Cortex of kidney (tissue), 1 donor: ENCODE measurements around the gene LRRC4C.
"Not testable (repeated sequence)": the region's sequence is repeated elsewhere in the genome, so short reads cannot be mapped to it uniquely, and the experiment has no call there.

Experiments
- DNase-seq: peaks from one replicate; lab custom pipeline; 2025; lab: John Stamatoyannopoulos, UW

Gene LRRC4C

DNA sequence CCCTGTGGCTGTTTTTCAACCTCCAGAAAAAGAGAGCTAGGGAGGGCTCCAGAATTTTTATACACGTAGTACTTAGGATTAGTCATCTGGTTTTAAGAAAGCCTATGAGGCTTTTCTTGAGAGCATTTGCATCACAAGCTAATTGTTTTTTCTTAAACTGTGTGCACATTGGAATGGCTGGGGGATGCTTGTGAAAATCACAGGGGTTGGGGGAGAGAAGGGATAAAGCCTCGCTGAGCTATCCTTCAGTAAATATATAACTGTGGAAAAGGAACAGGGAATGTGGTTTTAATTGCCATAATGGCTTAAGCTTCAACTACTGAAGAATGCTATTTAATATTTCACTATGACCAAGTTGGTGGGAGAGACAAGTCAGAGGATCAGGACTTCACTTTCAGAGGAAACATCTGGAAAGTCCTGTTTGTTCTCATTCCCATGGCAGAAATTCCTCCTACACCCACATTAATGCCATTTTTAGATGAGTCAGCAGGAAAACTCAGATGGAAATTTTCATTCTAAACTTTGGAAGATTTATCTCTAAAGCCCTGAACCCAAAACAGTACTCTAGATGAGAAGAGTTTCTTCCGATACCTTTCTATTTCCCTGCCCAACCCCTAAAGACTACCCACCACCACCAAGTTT, 591.3 kb downstream of the LRRC4C start:
- no peak for DNase-seq

DNA sequence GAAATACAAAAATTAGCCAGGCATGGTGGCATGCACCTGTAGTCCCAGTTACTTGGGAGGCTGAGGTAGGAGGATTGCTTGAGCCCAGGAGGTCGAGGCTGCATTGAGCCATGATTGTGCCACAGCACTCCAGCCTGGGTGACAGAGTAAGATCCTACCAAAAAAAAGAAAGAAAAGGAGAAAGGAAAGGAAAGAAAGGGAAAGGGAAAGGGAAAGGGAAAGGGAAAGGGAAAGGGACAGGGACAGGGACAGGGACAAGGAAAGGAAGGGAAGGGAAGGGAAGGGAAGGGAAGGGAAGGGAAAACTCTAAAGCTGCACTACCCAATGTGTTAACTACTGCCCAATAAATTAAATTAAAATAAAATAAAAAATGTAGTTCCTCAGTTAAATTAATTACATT, 601.7 kb downstream of the LRRC4C start:
- not testable (repeated sequence) for DNase-seq

DNA sequence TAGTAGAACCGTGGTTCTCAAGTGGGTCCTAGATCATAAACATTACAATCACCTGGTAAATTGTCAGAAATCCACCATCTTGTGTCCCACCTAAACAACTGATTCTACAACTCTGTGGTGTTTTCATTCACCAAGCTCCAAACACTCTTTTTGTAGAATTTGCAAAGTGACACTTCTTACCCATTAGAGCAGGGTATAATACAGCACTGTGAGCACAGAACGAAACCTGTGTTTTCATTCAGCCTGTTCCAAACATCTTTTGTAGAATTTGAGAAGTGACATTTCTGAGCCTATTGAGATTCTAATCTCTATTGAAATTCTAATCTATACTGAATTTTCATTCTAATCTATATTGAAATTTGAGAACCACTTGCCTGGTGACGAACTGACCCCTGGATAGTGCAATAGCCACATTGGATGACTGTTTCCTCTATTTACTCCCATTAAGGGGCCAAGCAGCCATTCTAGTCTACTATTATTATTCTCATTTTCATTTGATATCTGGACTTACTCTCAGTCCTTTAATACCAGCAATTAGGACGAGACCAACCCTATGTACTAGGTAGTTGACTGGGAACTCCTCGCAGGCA, 616.6 kb downstream of the LRRC4C start:
- no peak for DNase-seq

DNA sequence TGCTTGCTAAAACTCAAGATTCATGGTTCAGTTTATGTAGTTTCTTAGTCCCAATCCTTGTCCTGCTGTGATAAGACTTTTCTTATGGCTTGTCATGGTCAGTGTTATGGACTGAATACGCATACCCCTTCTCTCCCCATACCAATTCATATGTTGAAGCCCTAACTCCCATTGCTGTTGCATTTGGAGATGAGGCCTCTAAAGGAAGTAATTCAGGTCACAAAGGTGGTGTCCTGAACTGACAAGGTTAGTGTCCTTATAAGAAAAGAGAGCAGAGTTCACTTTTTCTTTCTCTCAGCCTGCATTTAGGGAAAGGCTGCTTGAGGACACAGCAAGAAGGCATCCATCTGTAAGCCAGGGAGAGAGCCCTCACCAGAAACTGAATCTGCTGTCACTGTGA, 618.2 kb downstream of the LRRC4C start:
- no peak for DNase-seq

DNA sequence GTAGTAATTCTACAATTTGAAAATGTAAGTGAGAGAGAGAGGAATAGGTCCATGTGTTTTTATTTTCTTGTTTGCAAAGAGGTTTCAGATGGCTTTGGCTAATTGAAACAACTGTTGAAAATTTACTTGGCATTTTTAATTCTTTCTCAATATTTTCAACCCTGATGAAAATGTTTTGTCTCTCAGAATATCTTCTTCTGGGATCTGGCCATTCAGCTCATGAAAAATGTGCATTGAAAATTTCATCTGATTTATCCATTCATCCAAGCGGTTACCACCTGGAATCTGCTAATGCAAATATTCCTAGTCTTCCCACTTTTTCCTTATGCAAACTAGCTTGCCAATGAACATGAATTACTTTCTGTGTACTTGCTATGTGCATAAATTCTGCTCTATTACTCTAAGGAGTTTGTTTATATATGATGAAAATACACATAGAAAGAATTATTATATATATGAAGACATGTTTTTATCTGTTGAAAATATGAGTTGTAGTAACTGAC, 621.2 kb downstream of the LRRC4C start:
- no peak for DNase-seq

DNA sequence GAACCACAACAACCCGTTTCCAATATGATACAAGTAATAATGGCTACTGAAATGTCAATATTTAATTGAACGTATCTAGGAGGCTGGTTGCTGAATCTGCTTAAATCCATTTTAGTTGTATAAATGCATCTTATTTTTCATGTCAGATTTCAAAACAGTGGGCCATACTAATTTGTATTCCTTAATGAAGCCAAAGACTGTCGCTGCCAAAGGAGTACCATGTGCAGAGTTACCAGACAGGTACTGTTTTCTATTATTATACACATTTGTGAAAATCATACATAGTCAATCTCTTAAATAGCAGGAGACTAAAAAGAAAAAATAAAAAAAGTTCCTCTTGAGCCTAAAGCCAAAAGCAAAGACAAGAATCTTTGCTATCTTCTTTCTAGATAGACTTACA, 632.3 kb downstream of the LRRC4C start:
- no peak for DNase-seq

DNA sequence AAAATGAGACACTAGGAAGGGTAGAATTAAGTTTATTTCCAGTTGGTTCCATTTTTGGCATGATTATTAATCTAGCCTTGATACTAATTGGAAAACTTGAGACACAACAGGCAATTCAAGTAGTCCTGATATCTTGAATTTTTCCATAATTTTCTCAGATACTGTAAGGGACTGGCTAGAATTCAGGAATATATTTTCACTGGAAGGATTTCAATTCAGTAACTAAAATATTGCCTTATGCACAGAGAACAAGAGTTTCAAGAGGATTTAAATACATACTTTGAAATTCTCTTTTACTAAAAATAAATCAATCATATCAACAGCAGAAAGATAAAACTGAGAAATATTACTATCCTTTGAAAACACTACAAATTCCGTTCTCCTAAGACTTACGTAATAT, 632.9 kb downstream of the LRRC4C start:
- no peak for DNase-seq

DNA sequence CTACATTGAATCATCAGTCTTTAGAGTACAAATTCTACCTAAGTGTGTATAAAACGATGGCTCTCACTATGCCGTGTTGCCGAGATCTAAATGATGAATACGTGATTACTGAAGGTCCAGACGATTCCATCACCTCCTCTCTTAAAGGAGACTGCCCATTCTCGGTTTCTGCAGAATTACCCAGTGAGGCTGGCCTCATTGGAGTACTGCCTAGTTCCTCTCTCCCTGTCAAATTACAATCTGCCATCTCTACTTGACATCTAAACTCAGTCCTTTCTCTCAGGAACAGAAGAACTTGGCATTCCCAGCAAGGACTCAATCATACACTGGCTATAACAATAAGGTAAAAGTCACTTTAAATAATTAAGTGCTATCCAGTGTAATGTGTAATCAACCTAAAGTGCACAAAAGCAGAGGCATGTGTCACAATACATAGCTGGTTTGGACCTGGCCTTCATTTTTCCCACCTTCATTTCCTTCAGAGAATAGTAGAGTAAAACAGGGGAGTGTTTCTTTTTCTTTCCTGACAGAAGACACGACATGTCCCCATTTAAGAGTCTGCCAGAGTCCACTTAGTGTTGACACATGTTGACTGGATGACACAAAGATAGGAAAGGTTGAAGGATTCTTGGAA, 634.1 kb downstream of the LRRC4C start:
- no peak for DNase-seq

DNA sequence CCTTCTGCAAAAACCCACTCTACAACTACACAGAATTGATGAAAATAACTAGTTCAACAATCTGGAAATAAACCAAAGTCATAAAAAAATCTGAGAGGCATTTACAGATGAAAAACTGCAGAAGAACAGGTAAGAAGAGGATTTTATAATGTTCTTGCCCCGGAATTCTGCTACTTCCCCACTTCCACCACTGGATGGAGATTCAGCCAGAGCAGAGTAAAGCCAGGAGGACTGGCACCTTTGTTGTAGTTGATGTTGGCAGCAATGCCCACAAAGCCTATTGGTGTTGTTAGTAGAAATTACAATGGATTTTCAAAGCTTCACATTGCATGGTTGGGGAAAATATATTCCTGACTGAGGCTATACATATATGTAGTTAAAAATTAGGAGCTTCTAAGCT, 640.2 kb downstream of the LRRC4C start:
- DNase-seq: no peak

DNA sequence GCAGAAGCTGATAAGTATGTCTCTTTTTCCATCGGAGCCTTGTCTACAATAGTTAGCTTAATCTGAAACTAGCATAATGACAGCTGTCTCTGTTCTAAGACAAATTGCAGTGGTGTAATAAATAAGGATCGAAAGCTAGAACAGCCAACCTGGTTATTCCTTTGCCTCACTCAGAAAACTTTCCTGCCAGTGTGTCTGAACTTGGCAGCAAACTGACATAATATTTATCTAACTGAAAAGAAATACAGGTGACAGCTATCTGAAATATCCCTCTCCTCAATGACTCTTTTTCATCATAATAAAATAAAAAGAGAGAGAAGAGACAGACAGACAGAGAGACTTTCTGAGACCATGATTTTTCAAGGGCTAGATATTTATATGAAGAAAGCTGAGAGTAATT, 642.5 kb downstream of the LRRC4C start:
- no peak for DNase-seq

DNA sequence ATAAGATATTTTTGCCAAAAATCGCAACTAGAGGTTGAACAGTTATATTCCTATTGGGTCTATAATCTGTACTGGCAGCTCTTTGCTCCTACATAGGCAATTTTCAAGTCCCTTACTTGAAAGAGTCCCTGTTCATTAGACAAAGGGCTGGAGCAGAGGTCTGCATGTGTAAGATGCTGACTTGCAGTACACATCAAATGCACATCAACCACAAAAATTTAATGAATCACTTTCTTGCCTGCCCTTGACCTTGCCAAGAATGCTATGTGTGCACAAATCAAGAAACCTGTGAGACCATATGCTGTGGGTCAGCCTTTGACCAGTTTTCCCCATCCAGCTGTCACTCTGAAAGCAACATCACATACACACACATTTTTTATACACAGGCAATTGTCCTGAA, 661.5 kb downstream of the LRRC4C start:
- DNase-seq: no peak

DNA sequence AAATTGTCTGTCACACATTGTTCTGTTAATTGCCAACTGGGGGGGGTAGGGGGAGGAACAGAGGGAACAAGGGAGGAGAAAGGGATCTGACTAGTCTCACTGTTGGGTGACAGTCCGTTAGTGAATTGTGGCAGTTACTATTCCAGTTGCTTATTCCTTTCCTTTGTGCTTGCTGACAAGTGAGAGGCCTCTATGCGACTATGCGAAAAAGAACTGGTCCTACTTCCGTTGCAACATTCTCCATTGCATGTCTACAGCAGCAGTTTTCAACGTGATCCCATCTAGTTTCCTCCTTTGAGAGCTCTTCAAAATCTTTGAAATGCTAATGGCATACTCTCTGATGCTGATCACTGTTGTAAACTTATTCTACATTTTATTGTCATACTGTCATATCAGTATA, 672.2 kb downstream of the LRRC4C start:
- DNase-seq: no peak

DNA sequence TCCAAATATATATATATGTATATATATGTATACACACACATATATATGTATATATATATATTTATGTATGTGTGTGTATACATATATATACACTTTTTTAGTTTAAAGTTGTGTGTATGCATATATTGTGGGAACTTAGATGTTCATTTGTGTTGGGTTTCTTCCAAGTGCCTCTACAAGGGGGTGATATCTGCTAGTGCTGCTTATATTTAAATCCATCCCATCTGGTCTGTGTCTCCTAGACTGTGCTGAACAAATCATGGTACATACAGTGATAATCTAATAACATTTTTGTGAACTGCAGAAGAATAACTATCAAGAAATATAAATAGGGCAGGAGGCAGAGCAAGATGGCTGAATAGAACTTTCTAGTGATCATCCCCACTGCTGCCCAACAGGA, 696.4 kb downstream of the LRRC4C start:
- no peak for DNase-seq

DNA sequence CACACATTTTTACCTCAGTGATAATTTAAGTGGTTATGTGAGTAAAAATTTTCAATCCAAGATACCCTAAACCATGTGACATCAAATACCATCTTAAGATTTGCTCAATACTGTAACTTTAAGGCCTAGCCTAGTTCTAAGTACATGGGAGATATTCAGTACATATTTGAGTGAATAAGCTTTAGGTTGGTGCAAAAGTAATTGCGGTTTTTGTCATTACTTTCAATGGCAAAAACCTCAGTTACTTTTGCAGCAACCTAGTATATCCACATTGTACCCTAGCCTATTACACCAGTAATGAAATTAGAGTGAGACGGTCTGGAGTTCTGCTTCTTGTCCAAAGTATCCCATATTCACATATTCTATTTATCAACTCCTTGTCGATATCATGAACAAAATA, 700.1 kb downstream of the LRRC4C start:
- DNase-seq: no peak

DNA sequence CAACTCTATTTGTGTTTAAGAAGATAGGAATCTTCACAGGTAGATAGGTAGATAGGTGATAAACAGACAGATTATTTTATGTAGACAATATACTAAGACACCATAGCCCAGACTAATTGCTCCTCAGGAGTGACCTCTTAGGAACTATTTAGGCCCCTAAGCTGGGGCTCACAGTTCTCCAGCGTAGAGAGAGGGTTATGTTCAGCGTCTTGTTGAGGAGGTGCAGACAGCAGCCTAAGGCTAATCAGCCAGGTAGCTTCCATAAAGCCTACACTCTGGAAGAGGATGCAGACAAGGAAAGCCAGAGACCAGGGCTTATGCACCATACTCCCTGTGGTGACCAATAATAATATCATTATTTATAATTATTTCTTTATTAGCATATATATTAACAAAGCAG, 705.2 kb downstream of the LRRC4C start:
- no peak for DNase-seq

DNA sequence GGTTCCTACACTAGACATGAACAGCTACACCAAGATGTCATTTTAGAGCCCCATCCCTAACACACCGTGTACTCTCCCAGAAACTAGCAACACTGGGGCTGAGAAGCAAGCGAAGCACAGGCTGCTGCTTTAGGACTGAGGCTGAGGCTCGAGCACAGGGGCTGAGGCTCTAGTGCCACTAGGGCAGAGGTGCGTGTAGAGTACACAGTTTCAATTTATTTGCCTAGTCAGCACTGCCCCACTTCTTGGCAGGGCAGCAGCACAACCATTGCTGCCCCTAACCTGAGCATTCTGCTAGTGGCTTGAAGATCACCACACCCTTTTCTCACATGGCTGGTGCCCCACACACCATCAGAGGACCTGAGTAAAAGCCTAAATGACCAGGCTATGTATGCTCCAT, 713.2 kb downstream of the LRRC4C start:
- no peak for DNase-seq

DNA sequence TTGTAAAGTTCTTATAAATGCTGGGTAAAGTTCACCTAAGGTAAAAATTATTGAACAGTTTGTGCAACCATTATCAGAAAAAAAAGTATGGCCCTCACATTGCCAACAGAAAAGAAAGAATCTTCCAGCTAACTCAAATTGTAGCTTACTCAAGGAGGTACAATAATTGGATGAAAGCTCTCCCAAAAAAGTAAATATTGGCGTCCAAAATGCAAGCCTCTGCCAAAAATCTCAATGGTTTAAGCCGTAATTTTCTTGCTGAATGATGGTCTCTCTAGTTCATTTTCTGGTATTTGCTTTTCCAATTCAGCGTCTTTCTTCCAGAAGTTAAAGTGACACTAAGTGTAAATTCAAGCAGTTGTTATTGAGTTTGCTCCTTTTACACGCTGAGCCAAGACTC, 727.3 kb downstream of the LRRC4C start:
- DNase-seq: no peak

DNA sequence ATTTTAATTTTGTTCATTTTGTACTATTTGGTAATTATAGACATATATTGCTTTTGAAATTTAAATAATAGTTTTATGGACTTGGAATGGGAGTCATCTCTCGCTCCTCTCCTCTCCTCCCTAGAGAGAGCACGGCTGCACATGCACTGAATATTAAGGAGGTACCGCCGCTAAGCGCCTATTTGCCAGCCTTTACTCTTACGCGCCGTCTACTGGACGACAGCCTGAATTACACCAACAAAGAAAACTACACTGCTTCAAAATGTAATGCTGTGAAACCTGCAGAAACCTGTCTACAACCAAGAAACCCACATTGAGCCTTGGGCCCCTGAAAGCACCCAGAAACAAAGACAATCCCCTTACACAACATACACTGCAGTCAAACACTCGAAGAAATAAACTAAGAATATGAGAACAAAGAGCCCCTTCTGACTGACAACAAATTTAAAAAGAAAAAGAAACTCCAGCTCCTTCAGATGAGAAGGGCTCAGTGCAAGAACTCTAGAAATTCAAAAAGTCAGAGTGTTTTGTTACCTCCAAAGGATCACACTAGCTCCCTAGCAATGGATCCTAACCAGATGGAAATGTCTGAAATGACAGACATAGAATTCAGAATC, 737.2 kb downstream of the LRRC4C start:
- DNase-seq: no peak

DNA sequence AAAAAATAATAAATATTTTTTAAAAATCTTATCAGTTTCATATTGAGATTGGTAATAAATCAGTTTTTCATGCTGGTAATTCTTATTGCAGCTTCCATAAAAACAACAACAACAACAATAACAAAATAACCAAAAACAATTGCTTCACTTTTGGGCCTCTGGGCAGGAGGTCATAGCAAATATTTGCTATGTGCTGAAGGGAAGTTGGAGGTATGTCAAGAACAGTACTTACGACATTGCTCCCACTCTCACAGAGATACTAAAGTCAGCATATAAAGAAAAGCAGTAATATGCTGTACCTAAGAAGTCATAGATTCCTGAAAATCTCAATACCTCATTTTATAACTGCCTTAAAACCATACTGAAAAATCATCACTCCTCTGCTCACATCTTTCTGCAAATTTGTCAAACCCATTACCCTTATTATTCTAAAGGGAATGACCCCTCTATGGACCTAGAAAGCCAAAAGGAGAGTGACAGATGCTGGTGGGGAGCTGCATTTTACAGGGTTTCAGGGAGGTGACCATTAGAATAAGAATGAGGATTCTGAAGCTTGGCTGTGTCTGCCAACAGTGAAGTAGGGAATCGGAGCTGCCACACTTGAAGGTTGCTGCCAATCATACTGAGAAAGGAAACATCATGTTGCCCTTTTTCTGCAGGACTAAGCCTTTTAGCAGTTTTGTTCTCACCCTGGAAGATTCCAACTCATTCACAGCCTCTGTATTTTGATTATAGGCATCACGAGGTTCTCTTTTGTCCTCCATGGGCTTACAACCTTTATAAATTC, 742.9 kb downstream of the LRRC4C start:
- DNase-seq: no peak

DNA sequence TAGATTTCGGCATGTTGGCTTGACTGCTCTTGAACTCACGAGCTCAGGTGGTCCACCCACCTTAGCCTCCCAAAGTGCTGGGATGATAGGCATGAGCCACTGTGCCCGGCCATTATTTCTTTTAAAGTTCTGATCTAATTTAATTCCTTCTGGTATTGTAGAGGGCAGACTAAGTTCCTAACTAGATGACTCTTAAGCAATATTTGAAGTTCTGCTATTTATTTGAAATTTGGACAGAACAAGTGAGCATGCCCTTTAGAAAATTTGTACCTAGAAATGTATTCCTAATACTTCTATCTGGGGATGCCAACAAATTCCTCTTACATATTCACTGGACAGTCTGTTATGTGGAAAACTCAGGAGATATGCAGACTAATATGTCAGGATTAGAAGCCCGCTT, 746.4 kb downstream of the LRRC4C start:
- DNase-seq: no peak

DNA sequence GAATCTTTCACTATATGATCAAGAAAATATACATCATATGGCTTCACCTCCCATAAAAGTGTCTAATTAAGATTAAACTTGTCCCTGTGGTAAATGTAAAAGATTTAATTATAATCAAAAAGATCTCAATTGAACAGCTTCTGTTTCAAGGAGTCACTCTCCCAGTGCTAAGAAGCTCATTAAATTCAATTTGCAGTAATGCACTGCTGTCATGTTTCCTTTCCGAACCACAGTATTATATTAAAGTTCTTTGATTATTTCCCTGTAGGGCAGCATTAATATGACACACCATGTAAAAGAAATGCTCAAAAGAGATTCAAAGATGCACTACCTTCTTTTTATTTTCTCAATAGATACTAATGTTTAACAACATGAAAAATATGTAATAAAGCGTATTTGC, 758.4 kb downstream of the LRRC4C start:
- DNase-seq: no peak

DNA sequence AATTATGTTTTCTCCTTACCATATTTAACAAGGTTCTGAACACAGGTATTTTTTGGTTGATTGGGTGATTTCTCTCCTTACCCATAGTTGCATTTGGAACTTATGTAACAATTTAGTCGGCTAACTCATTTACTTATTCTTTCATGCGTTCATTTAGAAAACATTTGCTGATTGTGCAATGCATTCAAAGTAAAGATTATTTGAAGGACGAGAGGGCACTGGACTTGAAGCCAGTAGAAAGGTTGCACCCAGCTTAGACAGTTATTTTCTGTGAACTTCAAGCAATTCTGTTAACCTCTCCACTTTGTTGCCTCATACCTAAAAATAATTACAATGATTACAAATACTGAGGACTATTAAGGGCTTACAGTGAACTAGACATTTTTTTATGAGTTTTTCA, 769.6 kb downstream of the LRRC4C start:
- no peak for DNase-seq
